ENCODE data around the gene SNX21.

GRCh38 chr20:45827712-45828111, 5.9 kb upstream of the SNX21 start:
- no peak for TF ChIP-seq CTCF (conservative IDR thresholded peaks at IDR 0.05; ENCODE audit: low read length)
- TF ChIP-seq EZH2phosphoT487 (IDR thresholded peaks at IDR 0.05; ENCODE audit: borderline replicate concordance, low read depth, low read length): no peak

All from OCI-LY7 (cell line).